ENCODE measurements around the gene ZSWIM4.
"Not testable (repeated sequence)": the region's sequence is repeated elsewhere in the genome, so short reads cannot be mapped to it uniquely, and the experiment has no call there.

The ZSWIM4 gene

DNA sequence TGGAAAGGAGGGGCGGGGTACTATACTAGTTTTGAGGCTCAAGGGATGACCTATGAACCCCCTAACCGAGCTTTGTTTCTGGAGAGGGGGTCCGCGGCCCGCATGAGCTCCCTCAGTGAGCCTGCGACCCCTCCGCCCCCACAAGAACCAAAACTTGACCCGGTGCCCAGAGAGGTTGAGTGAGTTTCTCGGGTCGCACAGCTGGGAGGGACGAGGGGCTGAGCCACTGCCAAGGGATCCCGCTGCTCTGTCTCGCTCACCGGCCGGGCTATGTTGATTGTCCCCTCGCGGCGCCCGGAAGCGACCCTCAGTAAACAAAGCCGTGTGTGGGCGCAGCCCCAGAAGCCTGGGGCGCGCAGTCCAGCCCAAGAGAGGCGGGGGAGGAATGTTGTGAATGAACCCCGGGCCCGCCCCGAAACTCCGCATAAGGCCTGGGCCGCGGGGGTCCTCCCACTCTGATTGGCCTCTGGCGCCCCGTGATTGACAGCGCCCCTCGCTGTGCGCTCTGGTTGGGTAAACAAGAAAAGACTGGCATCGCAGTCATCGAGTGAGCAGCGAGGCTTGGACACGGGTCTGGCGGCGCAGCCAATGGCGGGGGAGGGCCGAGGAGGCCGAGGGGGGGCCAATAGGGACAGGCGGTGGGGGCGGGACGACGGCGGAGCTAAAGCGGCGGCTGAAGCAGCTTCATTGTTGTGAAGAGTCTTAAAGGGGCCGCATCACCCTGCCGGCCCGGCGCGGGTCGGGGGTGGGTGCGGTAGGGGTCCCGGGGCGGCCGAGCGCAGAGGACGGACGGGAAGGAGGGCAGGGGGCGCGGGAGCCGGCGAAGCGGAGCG lies at the start of gene ZSWIM4:
Gene ZSWIM4 (plus strand): TSS at position 687 of the 833 bp plus-strand sequence. CDS start 206 bp downstream, outside the sequence.
- peaks cover 13% of the 10 kb centered on the region for H3K36me3 Mint-ChIP-seq (ENCODE audit: insufficient read depth)
- no peaks in the 10 kb centered on the region for H3K27me3 Mint-ChIP-seq
- peak; percentile 70 to 76 for DNase-seq (ENCODE audit: low spot score in 2 of 2)
- peaks cover 31% of the 10 kb centered on the region for H3K4me1 Mint-ChIP-seq
- peak within 1 kb of the TSS; percentile 90 for H3K27ac Mint-ChIP-seq (ENCODE audit: low read depth)
- ATAC-seq (replicated peaks; ENCODE audit: extremely low read depth, poor library complexity, severe bottlenecking): peak; percentile 71
- no peaks in the 10 kb centered on the region for H3K9me3 Mint-ChIP-seq
- H3K4me3 Mint-ChIP-seq: peak within 1 kb of the TSS; percentile 93

DNA sequence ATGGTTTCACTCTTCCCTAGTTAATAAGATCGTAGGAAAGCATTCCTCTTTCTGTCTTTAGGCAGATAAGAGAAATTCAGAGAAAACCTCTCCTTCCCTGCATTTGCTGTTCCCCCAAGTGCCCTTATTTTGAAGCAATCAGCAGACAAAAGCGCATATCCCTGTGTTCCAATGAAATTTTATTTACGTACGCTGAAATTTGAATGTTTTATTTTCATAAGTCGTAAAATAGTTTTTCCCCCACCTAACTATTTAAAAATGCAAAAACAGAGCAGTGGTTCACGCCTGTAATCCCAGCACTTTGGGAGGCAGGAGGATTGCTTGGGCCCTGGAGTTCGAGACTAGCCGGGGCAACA lies 48.2 kb upstream of the ZSWIM4 start:
- Mint-ChIP-seq H3K27ac (ENCODE audit: low read depth) (peak overlapping the region; percentile 86), H3K27me3 (no peaks in the 10 kb centered on the region), H3K4me3 (peak overlapping the region; percentile 83), H3K9me3 (no peaks in the 10 kb centered on the region), H3K36me3 (ENCODE audit: insufficient read depth) (peaks cover 19% of the 10 kb centered on the region), H3K4me1 (peaks cover 29% of the 10 kb centered on the region)
- DNase-seq (ENCODE audit: low spot score in 2 of 2) (no peak), ATAC-seq (replicated peaks; ENCODE audit: extremely low read depth, poor library complexity, severe bottlenecking) (no peak)

DNA sequence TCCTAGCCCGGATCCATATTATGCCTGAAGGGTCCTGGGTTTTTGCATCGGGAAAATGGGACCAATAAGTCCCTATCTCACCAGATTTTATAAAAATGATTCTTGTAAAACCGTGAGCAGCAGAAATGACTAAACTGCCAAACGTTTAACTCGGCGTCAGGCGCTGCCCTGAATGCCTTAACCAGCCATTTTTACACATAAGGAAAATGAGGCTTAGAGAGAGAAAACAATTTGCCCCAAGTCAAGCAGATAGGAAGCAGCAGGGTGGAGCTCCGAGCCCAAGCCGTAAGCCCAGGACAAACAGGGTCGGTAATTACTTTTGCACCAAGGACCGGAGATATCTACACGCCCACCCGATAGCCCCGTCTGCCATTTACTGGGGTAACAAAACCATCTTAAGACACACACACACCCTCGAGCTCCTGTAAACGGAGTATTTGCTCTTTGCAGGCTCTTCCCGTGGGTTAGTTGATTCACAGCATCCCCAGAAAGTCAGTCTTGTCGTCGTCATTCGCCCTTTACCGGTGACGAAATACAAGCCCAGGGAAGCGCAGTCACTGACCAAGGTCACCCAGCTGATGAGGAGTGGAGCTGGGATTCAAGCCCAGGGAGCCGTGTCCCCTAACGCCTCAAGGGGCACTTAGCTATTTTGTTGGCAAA lies 46.9 kb upstream of the ZSWIM4 start:
- peak overlapping the region; percentile 86 for H3K27ac Mint-ChIP-seq (ENCODE audit: low read depth)
- peaks cover 29% of the 10 kb centered on the region for H3K4me1 Mint-ChIP-seq
- H3K36me3 Mint-ChIP-seq (ENCODE audit: insufficient read depth): peaks cover 29% of the 10 kb centered on the region
- DNase-seq (ENCODE audit: low spot score in 2 of 2) (no peak), ATAC-seq (replicated peaks; ENCODE audit: extremely low read depth, poor library complexity, severe bottlenecking) (peak; percentile 34)
- H3K9me3 Mint-ChIP-seq: no peaks in the 10 kb centered on the region
- no peaks in the 10 kb centered on the region for H3K27me3 Mint-ChIP-seq
- H3K4me3 Mint-ChIP-seq: peak overlapping the region; percentile 83

DNA sequence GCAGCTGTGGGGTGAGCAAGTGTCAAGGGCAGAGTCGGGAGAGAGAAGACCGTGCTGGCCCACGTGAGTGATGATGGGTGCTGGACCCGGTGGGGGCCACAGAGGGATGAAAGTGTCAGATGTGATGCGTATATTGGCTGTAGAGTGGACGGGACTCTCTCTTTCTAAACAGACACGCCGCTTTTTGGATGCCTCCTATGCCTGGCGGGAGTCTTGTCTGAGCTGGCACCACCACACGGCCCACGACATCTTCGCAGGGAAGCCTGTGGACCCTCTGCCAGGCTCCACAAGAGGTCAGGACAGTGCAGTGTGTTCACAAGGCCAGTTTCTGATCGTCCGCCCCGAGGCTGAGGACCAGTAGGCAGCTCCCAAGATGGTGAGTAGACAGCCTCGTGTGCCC lies 43.8 kb upstream of the ZSWIM4 start:
- no peak for ATAC-seq (replicated peaks; ENCODE audit: extremely low read depth, poor library complexity, severe bottlenecking)
- Mint-ChIP-seq H3K9me3 (no peaks in the 10 kb centered on the region), H3K27me3 (no peaks in the 10 kb centered on the region)

DNA sequence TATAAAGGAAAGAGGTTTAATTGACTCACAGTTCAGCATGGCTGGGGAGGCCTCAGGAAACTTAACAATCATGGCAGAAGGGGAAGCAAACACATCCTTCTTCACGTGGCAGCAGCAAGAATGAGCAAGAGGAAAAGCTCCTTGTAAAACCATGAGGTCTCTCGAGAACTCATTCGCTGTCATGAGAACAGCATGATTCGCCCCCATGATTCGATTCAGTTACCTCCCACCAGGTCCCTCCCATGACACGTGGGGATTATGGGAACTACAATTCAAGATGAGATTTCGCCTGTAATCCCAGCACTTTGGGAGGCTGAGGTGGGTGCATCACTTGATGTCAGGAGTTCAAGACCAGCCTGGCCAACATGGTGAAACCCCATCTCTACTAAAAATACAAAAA lies 41.6 kb upstream of the ZSWIM4 start:
- DNase-seq (ENCODE audit: low spot score in 2 of 2); H3K27ac Mint-ChIP-seq (ENCODE audit: low read depth); H3K9me3 Mint-ChIP-seq; ATAC-seq (replicated peaks; ENCODE audit: extremely low read depth, poor library complexity, severe bottlenecking); H3K4me3 Mint-ChIP-seq; H3K27me3 Mint-ChIP-seq: not testable (repeated sequence)
- peaks cover 23% of the 10 kb centered on the region for H3K4me1 Mint-ChIP-seq
- H3K36me3 Mint-ChIP-seq (ENCODE audit: insufficient read depth): peaks cover 60% of the 10 kb centered on the region

More for the DNA sequence above, 43.8 kb upstream of the ZSWIM4 start:
- DNase-seq (ENCODE audit: low spot score in 2 of 2): no peak
- no peak overlapping the region for H3K27ac Mint-ChIP-seq (ENCODE audit: low read depth)
- H3K36me3 Mint-ChIP-seq (ENCODE audit: insufficient read depth): peaks cover 52% of the 10 kb centered on the region
- no peak overlapping the region for H3K4me3 Mint-ChIP-seq
- peaks cover 29% of the 10 kb centered on the region for H3K4me1 Mint-ChIP-seq

DNA sequence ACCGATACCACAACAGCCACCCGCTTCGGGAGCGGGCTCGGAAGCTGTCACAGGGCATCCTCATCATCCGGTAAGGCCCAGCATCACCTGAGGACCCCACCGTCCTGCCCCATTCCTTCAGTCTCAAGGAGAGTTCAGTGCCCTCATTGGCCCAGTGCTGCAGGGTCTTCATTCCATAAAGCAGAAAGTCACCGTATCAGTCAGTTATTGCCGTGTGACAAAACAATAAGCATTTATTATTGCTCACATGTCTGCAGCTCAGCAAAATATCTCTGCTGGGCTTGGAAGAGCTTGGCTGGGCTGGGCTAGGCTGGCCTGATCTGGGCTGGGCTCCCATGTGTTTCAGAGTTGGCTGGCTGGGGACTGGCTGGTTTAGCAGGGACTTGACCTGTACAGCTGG lies 39.0 kb upstream of the ZSWIM4 start:
- Mint-ChIP-seq H3K27me3 (no peaks in the 10 kb centered on the region), H3K27ac (ENCODE audit: low read depth) (no peak overlapping the region), H3K36me3 (ENCODE audit: insufficient read depth) (peaks cover 60% of the 10 kb centered on the region), H3K4me1 (peaks cover 7% of the 10 kb centered on the region), H3K4me3 (no peak overlapping the region), H3K9me3 (no peaks in the 10 kb centered on the region)
- DNase-seq (ENCODE audit: low spot score in 2 of 2) (no peak), ATAC-seq (replicated peaks; ENCODE audit: extremely low read depth, poor library complexity, severe bottlenecking) (no peak)

DNA sequence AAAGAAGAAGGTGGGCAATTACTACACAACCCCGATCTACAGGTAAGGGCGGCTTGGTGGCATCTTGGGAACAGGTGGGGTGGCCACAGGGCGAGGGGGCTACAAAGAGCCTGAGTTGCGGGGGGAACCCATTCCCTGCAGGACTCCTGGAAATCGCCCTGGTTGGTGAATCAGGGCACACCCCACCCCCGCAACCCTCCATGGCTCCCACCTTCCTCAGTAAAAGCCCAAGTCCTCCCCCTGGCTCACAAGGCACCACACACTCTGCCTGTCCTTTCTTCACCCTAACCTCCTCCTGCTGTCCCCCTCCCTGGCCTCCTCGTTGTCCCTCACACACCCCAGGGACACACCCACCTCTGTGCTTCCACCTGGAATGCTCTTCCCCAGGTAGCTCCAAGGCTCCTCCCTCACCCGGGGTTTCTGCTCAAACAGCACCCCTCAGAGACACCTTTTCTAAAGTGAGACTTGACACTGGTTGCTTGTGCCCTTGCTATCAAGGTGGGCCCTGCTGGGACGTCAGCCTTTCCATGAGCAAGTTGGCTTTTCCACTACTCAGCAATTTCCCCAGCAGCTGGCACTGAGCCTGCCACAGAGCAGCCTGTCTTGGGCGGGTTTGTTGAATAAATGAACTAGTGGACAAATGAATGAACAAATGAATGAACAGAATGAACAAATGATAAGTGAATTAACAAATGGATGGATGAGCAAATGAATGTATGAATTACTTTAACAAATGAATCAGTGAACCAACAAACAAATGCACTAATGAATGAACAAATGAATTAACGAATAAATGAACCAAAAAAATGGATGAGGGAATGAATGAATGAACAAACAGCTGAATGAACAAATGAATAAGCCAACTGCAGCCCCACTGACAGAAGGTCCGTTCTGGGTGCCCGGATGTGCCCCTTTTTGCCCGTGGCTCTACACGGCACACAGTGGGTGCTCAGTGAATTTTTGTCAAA lies 37.2 kb upstream of the ZSWIM4 start:
- no peak for DNase-seq (ENCODE audit: low spot score in 2 of 2)
- H3K36me3 Mint-ChIP-seq (ENCODE audit: insufficient read depth): peaks cover 53% of the 10 kb centered on the region
- peaks cover 5% of the 10 kb centered on the region for H3K4me1 Mint-ChIP-seq
- H3K4me3 Mint-ChIP-seq: no peak overlapping the region
- no peak for ATAC-seq (replicated peaks; ENCODE audit: extremely low read depth, poor library complexity, severe bottlenecking)
- no peak overlapping the region for H3K27ac Mint-ChIP-seq (ENCODE audit: low read depth)
- no peaks in the 10 kb centered on the region for H3K9me3 Mint-ChIP-seq
- H3K27me3 Mint-ChIP-seq: no peaks in the 10 kb centered on the region

DNA sequence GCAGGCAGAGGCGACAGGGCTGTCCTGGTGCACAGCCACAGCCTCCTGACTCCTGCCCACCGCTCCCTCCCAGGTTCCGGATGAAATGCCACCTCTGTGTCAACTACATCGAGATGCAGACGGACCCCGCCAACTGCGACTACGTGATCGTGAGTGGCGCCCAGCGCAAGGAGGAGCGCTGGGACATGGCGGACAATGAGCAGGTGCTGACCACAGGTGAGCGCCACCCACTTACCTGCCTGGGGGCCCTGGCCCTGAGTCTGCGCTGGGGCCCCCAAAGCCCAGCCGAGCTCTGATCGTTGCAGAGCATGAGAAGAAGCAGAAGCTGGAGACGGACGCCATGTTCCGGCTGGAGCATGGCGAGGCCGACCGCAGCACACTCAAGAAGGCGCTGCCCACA lies 36.4 kb upstream of the ZSWIM4 start:
- peaks cover 5% of the 10 kb centered on the region for H3K4me1 Mint-ChIP-seq
- H3K4me3 Mint-ChIP-seq: no peak overlapping the region
- H3K36me3 Mint-ChIP-seq (ENCODE audit: insufficient read depth): peaks cover 46% of the 10 kb centered on the region
- no peak for ATAC-seq (replicated peaks; ENCODE audit: extremely low read depth, poor library complexity, severe bottlenecking)
- no peak overlapping the region for H3K27ac Mint-ChIP-seq (ENCODE audit: low read depth)
- H3K9me3 Mint-ChIP-seq: no peaks in the 10 kb centered on the region
- H3K27me3 Mint-ChIP-seq: no peaks in the 10 kb centered on the region
- DNase-seq (ENCODE audit: low spot score in 2 of 2): no peak

DNA sequence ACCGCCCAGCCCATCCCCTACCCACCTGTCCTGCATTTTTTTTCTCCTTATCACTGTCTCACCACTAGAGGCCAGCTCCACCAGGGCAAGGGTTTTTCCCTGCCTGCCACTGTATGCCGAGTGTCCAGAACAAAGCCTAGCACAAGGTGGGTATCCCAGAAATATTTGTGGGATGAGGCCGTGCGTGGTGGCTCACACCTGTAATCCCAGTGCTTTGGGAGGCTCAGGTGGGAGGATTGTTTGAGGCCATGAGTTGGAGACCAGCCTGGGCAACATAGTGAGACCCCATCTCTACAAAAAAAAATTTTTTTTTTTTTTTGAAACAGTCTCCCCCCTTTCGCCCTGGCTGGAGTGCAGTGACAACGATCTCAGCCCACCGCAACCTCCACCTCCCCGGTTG lies 33.8 kb upstream of the ZSWIM4 start:
- no peak overlapping the region for H3K27ac Mint-ChIP-seq (ENCODE audit: low read depth)
- no peak for ATAC-seq (replicated peaks; ENCODE audit: extremely low read depth, poor library complexity, severe bottlenecking)
- no peaks in the 10 kb centered on the region for H3K27me3 Mint-ChIP-seq
- peaks cover 20% of the 10 kb centered on the region for H3K4me1 Mint-ChIP-seq
- H3K4me3 Mint-ChIP-seq: no peak overlapping the region
- peaks cover 30% of the 10 kb centered on the region for H3K36me3 Mint-ChIP-seq (ENCODE audit: insufficient read depth)
- no peak for DNase-seq (ENCODE audit: low spot score in 2 of 2)
- H3K9me3 Mint-ChIP-seq: no peaks in the 10 kb centered on the region

DNA sequence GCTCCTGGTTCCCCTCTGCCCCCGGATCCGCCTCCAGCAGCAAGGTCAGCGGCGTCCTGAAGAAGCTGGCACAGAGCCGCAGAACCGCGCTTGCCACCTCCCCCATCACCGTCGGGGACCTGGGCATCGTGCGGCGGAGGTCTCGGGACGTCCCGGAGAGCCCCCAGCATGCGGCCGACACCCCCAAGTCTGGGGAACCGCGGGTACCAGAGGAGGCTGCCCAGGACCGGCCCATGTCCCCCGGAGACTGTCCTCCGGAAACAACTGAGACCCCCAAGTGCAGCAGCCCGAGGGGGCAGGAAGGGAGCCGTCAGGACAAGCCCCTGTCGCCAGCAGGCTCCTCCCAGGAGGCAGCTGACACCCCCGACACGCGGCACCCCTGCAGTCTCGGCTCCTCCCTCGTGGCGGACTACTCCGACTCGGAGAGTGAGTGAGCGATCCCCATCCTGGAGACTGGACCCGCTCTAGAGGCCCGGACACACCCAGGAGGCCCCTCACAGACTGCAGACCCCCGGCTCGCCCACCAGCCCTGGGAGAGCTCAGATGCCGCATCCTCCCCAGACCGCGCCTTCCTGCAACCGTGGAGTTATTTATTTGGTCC lies 32.5 kb upstream of the ZSWIM4 start:
- H3K9me3 Mint-ChIP-seq: no peaks in the 10 kb centered on the region
- ATAC-seq (replicated peaks; ENCODE audit: extremely low read depth, poor library complexity, severe bottlenecking) (no peak), DNase-seq (ENCODE audit: low spot score in 2 of 2) (no peak)
- peaks cover 23% of the 10 kb centered on the region for H3K36me3 Mint-ChIP-seq (ENCODE audit: insufficient read depth)
- peaks cover 20% of the 10 kb centered on the region for H3K4me1 Mint-ChIP-seq
- H3K27me3 Mint-ChIP-seq: no peaks in the 10 kb centered on the region
- H3K27ac Mint-ChIP-seq (ENCODE audit: low read depth): no peak overlapping the region
- peak overlapping the region; percentile 88 for H3K4me3 Mint-ChIP-seq

DNA sequence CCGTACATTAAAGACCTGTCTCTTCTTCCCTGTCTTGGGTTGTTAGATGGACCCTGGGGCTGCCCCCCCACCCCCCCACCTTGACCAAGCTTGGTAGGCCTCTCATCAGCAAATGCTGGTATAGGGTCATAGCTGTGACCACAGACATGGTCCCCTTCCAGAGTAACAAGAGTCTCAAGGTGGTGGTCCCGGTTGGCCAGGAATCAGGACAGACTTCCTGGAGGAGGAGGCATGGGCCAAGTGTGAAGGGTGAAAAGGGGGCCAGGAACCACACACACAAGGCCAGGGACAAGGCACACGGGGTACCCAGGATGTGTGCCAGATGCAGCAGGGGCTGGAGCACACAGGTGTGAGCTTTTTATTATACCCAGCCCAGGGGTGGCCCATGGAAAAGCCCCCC lies 32.0 kb upstream of the ZSWIM4 start:
- ATAC-seq (replicated peaks; ENCODE audit: extremely low read depth, poor library complexity, severe bottlenecking): no peak
- peaks cover 24% of the 10 kb centered on the region for H3K36me3 Mint-ChIP-seq (ENCODE audit: insufficient read depth)
- no peak for DNase-seq (ENCODE audit: low spot score in 2 of 2)
- peak overlapping the region; percentile 88 for H3K4me3 Mint-ChIP-seq
- peaks cover 17% of the 10 kb centered on the region for H3K4me1 Mint-ChIP-seq
- H3K27ac Mint-ChIP-seq (ENCODE audit: low read depth): no peak overlapping the region
- no peaks in the 10 kb centered on the region for H3K9me3 Mint-ChIP-seq
- no peaks in the 10 kb centered on the region for H3K27me3 Mint-ChIP-seq
